ENCODE data around the gene ALKBH2.
"Not testable (repeated sequence)": the region's sequence is repeated elsewhere in the genome, so short reads cannot be mapped to it uniquely, and the experiment has no call there.

DNA sequence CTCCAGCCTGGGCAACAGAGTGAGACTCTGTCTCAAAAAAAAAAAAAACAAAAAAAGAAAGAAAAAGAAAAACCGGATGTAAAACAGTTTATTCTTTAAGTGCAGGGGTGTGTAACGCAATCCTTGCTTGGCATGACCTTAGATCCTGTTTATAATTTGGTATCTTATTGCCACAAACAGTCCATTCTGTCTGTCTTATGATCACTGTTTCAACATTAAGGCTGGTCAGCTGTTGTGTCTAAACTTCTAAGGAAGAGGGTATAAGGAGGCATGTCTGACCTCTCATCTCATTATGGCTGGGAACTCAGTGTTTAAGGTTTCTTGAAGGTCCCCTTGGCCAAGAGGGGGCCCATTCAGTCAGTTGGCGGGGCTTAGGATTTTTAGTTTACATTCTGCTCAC is 44.6 kb downstream of the ALKBH2 start:
- TF ChIP-seq POLR2A (IDR thresholded peaks at IDR 0.05) = not testable (repeated sequence)
- TF ChIP-seq, protein P1, sequence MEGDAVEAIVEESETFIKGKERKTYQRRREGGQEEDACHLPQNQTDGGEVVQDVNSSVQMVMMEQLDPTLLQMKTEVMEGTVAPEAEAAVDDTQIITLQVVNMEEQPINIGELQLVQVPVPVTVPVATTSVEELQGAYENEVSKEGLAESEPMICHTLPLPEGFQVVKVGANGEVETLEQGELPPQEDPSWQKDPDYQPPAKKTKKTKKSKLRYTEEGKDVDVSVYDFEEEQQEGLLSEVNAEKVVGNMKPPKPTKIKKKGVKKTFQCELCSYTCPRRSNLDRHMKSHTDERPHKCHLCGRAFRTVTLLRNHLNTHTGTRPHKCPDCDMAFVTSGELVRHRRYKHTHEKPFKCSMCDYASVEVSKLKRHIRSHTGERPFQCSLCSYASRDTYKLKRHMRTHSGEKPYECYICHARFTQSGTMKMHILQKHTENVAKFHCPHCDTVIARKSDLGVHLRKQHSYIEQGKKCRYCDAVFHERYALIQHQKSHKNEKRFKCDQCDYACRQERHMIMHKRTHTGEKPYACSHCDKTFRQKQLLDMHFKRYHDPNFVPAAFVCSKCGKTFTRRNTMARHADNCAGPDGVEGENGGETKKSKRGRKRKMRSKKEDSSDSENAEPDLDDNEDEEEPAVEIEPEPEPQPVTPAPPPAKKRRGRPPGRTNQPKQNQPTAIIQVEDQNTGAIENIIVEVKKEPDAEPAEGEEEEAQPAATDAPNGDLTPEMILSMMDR (IDR thresholded peaks at IDR 0.05) = not testable (repeated sequence)
